Measurements from ENCODE around the gene SLAMF9.

Gene SLAMF9

GRCh38 chr1:159946242-159947187 lies 7.5 kb downstream of the SLAMF9 start:
- no peak for DNase-seq
- peaks cover 47% of the 10 kb centered on the region for H3K27me3 Mint-ChIP-seq
- no peak overlapping the region for H3K4me3 Mint-ChIP-seq
- no peak overlapping the region for H3K27ac Mint-ChIP-seq
- H3K9me3 Mint-ChIP-seq, result no peaks in the 10 kb centered on the region
- no peaks in the 10 kb centered on the region for H3K36me3 Mint-ChIP-seq (ENCODE audit: low read depth)
- peaks cover 7% of the 10 kb centered on the region for H3K4me1 Mint-ChIP-seq (ENCODE audit: low read depth)

GRCh38 chr1:159945483-159946241 lies 8.4 kb downstream of the SLAMF9 start, which contains the start of gene IGSF9:
Gene IGSF9, minus strand, starts transcription at chr1:159945613. Its CDS starts 2,159 bp downstream, at chr1:159943454.
- Mint-ChIP-seq H3K36me3 (ENCODE audit: low read depth) (no peaks in the 10 kb centered on the region), H3K27ac (no peak within 1 kb of the TSS), H3K27me3 (peaks cover 41% of the 10 kb centered on the region), H3K4me3 (peak within 1 kb of the TSS; percentile 45), H3K9me3 (no peaks in the 10 kb centered on the region), H3K4me1 (ENCODE audit: low read depth) (peaks cover 7% of the 10 kb centered on the region)
- peak; percentile 84 for DNase-seq

- Mint-ChIP-seq H3K9me3 (no peaks in the 10 kb centered on the region), H3K4me3 (peak overlapping the region; percentile 45), H3K36me3 (ENCODE audit: low read depth) (no peaks in the 10 kb centered on the region), H3K27me3 (peaks cover 37% of the 10 kb centered on the region), H3K4me1 (ENCODE audit: low read depth) (peaks cover 7% of the 10 kb centered on the region), H3K27ac (no peak overlapping the region)
- no peak for DNase-seq
These were observed 9.2 kb downstream of the SLAMF9 start for GRCh38 chr1:159944623-159945455.

GRCh38 chr1:159943908-159944622 lies 10.0 kb downstream of the SLAMF9 start:
- Mint-ChIP-seq H3K27ac (no peak overlapping the region), H3K4me3 (no peak overlapping the region), H3K36me3 (ENCODE audit: low read depth) (no peaks in the 10 kb centered on the region), H3K9me3 (no peaks in the 10 kb centered on the region), H3K27me3 (peaks cover 37% of the 10 kb centered on the region), H3K4me1 (ENCODE audit: low read depth) (peaks cover 7% of the 10 kb centered on the region)
- DNase-seq, result no peak

- H3K4me3 Mint-ChIP-seq, result no peak overlapping the region
- no peak for DNase-seq
- H3K4me1 Mint-ChIP-seq (ENCODE audit: low read depth), result peaks cover 8% of the 10 kb centered on the region
- H3K9me3 Mint-ChIP-seq, result no peaks in the 10 kb centered on the region
- H3K36me3 Mint-ChIP-seq (ENCODE audit: low read depth), result no peaks in the 10 kb centered on the region
- H3K27ac Mint-ChIP-seq, result no peak overlapping the region
- peaks cover 37% of the 10 kb centered on the region for H3K27me3 Mint-ChIP-seq
These were observed 10.8 kb downstream of the SLAMF9 start for GRCh38 chr1:159943278-159943640.

GRCh38 chr1:159942632-159943277 lies 11.3 kb downstream of the SLAMF9 start:
- peaks cover 37% of the 10 kb centered on the region for H3K27me3 Mint-ChIP-seq
- no peak overlapping the region for H3K27ac Mint-ChIP-seq
- H3K36me3 Mint-ChIP-seq (ENCODE audit: low read depth), result no peaks in the 10 kb centered on the region
- no peak overlapping the region for H3K4me3 Mint-ChIP-seq
- DNase-seq, result no peak
- H3K9me3 Mint-ChIP-seq, result no peaks in the 10 kb centered on the region
- H3K4me1 Mint-ChIP-seq (ENCODE audit: low read depth), result peaks cover 8% of the 10 kb centered on the region

GRCh38 chr1:159941591-159942560 lies 12.2 kb downstream of the SLAMF9 start:
- DNase-seq, result no peak
- Mint-ChIP-seq H3K36me3 (ENCODE audit: low read depth) (no peaks in the 10 kb centered on the region), H3K27ac (no peak overlapping the region), H3K4me3 (no peak overlapping the region), H3K27me3 (peaks cover 37% of the 10 kb centered on the region), H3K4me1 (ENCODE audit: low read depth) (peaks cover 8% of the 10 kb centered on the region), H3K9me3 (no peaks in the 10 kb centered on the region)

- H3K4me1 Mint-ChIP-seq (ENCODE audit: low read depth), result peaks cover 9% of the 10 kb centered on the region
- H3K4me3 Mint-ChIP-seq, result no peak overlapping the region
- no peaks in the 10 kb centered on the region for H3K9me3 Mint-ChIP-seq
- H3K27me3 Mint-ChIP-seq, result peaks cover 32% of the 10 kb centered on the region
- no peak for DNase-seq
- H3K36me3 Mint-ChIP-seq (ENCODE audit: low read depth), result no peaks in the 10 kb centered on the region
- no peak overlapping the region for H3K27ac Mint-ChIP-seq
These were observed 12.9 kb downstream of the SLAMF9 start for GRCh38 chr1:159941141-159941540.

GRCh38 chr1:159940006-159940620 lies 13.9 kb downstream of the SLAMF9 start:
- H3K9me3 Mint-ChIP-seq, result no peaks in the 10 kb centered on the region
- H3K27me3 Mint-ChIP-seq, result peaks cover 28% of the 10 kb centered on the region
- no peak overlapping the region for H3K4me3 Mint-ChIP-seq
- DNase-seq, result no peak
- H3K4me1 Mint-ChIP-seq (ENCODE audit: low read depth), result peaks cover 5% of the 10 kb centered on the region
- H3K36me3 Mint-ChIP-seq (ENCODE audit: low read depth), result no peaks in the 10 kb centered on the region
- no peak overlapping the region for H3K27ac Mint-ChIP-seq

- Mint-ChIP-seq H3K27me3 (peaks cover 23% of the 10 kb centered on the region), H3K36me3 (ENCODE audit: low read depth) (no peaks in the 10 kb centered on the region), H3K27ac (no peak overlapping the region), H3K4me3 (no peak overlapping the region), H3K9me3 (no peaks in the 10 kb centered on the region), H3K4me1 (ENCODE audit: low read depth) (peaks cover 4% of the 10 kb centered on the region)
- no peak for DNase-seq
These were observed 14.4 kb downstream of the SLAMF9 start for GRCh38 chr1:159939678-159940002.

GRCh38 chr1:159938905-159939677 lies 14.9 kb downstream of the SLAMF9 start:
- H3K4me3 Mint-ChIP-seq, result no peak overlapping the region
- no peaks in the 10 kb centered on the region for H3K9me3 Mint-ChIP-seq
- peaks cover 18% of the 10 kb centered on the region for H3K27me3 Mint-ChIP-seq
- no peak overlapping the region for H3K27ac Mint-ChIP-seq
- H3K36me3 Mint-ChIP-seq (ENCODE audit: low read depth), result no peaks in the 10 kb centered on the region
- peaks cover 4% of the 10 kb centered on the region for H3K4me1 Mint-ChIP-seq (ENCODE audit: low read depth)
- no peak for DNase-seq

Measured in activated T-cell treated with anti-CD3 and anti-CD28 coated beads, Interleukin-2, amount 50 U/mL, for 24 hours (primary cell).